HCT116 (cell line): Measurements from ENCODE around the gene PDE4C. TPM values are rescaled to one million over a fixed set of nuclear protein-coding genes. Genes with fewer than 3 reads are reported as not detected.

Experiments
- ATAC-seq: fragments of 200-7000 bp; cut with Tn5 transposase; 2 replicates; pipeline ENCODE4 v1.9.1; 2020; ENCODE audit warnings: mild to moderate bottlenecking, moderate library complexity
- BruUV-seq: library from RNA; stranded (reverse); fragments of 400-500 nt; replicated peaks from 2 replicates; lab custom pipeline; 2021; lab: Mats Ljungman, UMichigan
- CTCF ChIA-PET: fragments of 300-600 bp; sonication (Branson Sonifier 250); formaldehyde crosslinking; loops from one replicate; lab custom pipeline; 2021; ENCODE audit warnings: antibody characterized with exemption; lab: Charles Lee
- POLR2A ChIA-PET: fragments of 300-600, 350-600 bp; sonication (Branson Sonifier 250); formaldehyde crosslinking; loops from one replicate; lab custom pipeline; 2021; ENCODE audit warnings: antibody characterized with exemption; lab: Charles Lee
- RAD21 ChIA-PET, 2 experiments: fragments of 300-600 bp; sonication (Branson Sonifier 250); formaldehyde crosslinking; loops; one replicate each; lab custom pipeline; 2023; ENCODE audit warnings: low total read pairs in 2 of 2; ENCODE audit not compliant: uncharacterized antibody in 2 of 2, unreplicated experiment in 2 of 2, low non-redundant PET in 1 of 2; lab: Charles Lee
- DNase-seq: peaks from one replicate; pipeline ENCODE4 v3.0.0-alpha.2; 2010; ENCODE audit warnings: low read depth, low spot score
- H2AFZ ChIP-seq: fragments of 200-600 bp; shearing (Covaris generic), sonication (generic); 2 replicates; pipeline ENCODE4 v1.6.1; 2017; ENCODE audit warnings: low read depth, mixed run types, mixed read lengths, antibody characterized with exemption, low read length; ENCODE audit not compliant: poor library complexity, severe bottlenecking
- H3K27ac ChIP-seq: 2 replicates; pipeline ENCODE4 v1.5.1; 2012; ENCODE audit warnings: low read depth, low read length
- H3K27me3 ChIP-seq: fragments of 200-600 bp; sonication (generic); 2 replicates; pipeline ENCODE4 v1.6.1; 2016; ENCODE audit warnings: mixed run types, low read length, mixed read lengths; ENCODE audit not compliant: insufficient read depth
- H3K36me3 ChIP-seq, 2 experiments: fragments of 200-500 bp in 1 of 2; fragments of 200-600 bp in 1 of 2; sonication (Bioruptor generic) in 1 of 2; sonication (generic) in 1 of 2; 2 replicates each; pipeline versions ENCODE4 v1.5.1 to v1.6.1; 2014 to 2016; ENCODE audit warnings: low read length in 2 of 2, inconsistent platforms in 1 of 2, mixed read lengths in 1 of 2, mixed run types in 1 of 2; ENCODE audit not compliant: insufficient read depth in 2 of 2, control insufficient read depth in 1 of 2
- H3K4me1 ChIP-seq, 2 experiments: fragments of 200-600 bp in 1 of 2; sonication (generic) in 1 of 2; 2 replicates each; pipeline versions ENCODE4 v1.5.1 to v1.6.1; 2012 to 2017; ENCODE audit warnings: low read length in 2 of 2, inconsistent platforms in 1 of 2, mild to moderate bottlenecking in 1 of 2, mixed read lengths in 1 of 2, mixed run types in 1 of 2, moderate library complexity in 1 of 2; ENCODE audit not compliant: insufficient read depth in 2 of 2, control insufficient read depth in 1 of 2
- H3K4me2 ChIP-seq: fragments of 200-600 bp; sonication (generic); 2 replicates; pipeline ENCODE4 v1.6.1; 2017; ENCODE audit warnings: mixed run types, low read length, mixed read lengths
- H3K4me3 ChIP-seq, 2 experiments: fragments of 200-600 bp in 1 of 2; sonication (generic) in 1 of 2; replicated peaks in 1 of 2; 2 replicates each; pipeline ENCODE4 v1.5.1; 2011 to 2016; ENCODE audit warnings: low read length in 2 of 2, control low read depth in 1 of 2, low read depth in 1 of 2, mild to moderate bottlenecking in 1 of 2, mixed read lengths in 1 of 2, mixed run types in 1 of 2
- H3K79me2 ChIP-seq: fragments of 200-600 bp; sonication (generic); 2 replicates; pipeline ENCODE4 v1.6.1; 2017; ENCODE audit warnings: mild to moderate bottlenecking, mixed run types, low read length, moderate library complexity, mixed read lengths; ENCODE audit not compliant: insufficient read depth
- H3K9ac ChIP-seq: fragments of 200-600 bp; sonication (generic); 2 replicates; pipeline ENCODE4 v1.6.1; 2016; ENCODE audit warnings: low read length, mixed read lengths
- H3K9me2 ChIP-seq: fragments of 200-600 bp; sonication (generic), shearing (Covaris generic); 2 replicates; pipeline ENCODE4 v1.6.1; 2017; ENCODE audit warnings: mixed run types, mild to moderate bottlenecking, moderate library complexity; ENCODE audit not compliant: insufficient read depth
- H3K9me3 ChIP-seq, 2 experiments: fragments of 200-500 bp in 1 of 2; fragments of 200-600 bp in 1 of 2; sonication (Bioruptor generic) in 1 of 2; sonication (generic) in 1 of 2; 2 replicates each; pipeline ENCODE4 v1.6.1; 2014 to 2017; ENCODE audit warnings: low read length in 2 of 2, mixed read lengths in 2 of 2, inconsistent platforms in 1 of 2, low read depth in 1 of 2, mild to moderate bottlenecking in 1 of 2, mixed run types in 1 of 2, moderate library complexity in 1 of 2; ENCODE audit not compliant: control insufficient read depth in 1 of 2, insufficient read depth in 1 of 2
- H4K20me1 ChIP-seq: fragments of 200-600 bp; sonication (generic), shearing (Covaris generic); 2 replicates; pipeline ENCODE4 v1.6.1; 2017; ENCODE audit warnings: mixed run types, mild to moderate bottlenecking, moderate library complexity; ENCODE audit not compliant: insufficient read depth
- CBX3 ChIP-seq: IDR thresholded peaks from 2 replicates; pipeline ENCODE4 v1.6.1; 2012; ENCODE audit warnings: low read depth
- JUND ChIP-seq: IDR thresholded peaks from 2 replicates; pipeline ENCODE4 v1.6.1; 2012
- REST ChIP-seq: IDR thresholded peaks from 2 replicates; pipeline ENCODE4 v1.6.1; 2012; ENCODE audit warnings: low read depth
- YY1 ChIP-seq: IDR thresholded peaks from 2 replicates; pipeline ENCODE4 v1.6.1; 2011; ENCODE audit warnings: low read length, low read depth, moderate library complexity, mild to moderate bottlenecking; ENCODE audit not compliant: insufficient replicate concordance; ENCODE audit errors: extremely low read depth
- ZNF274 ChIP-seq: fragments of 200-500 bp; sonication (Bioruptor generic); IDR thresholded peaks from 2 replicates; pipeline ENCODE4 v1.6.1; 2014; ENCODE audit warnings: mild to moderate bottlenecking, low read depth, low read length, inconsistent platforms
- intact Hi-C: fragments of 100-400 bp; cut with micrococcal nuclease; formaldehyde crosslinking; loops from 2 replicates; pipeline ENCODE4 v1.10.0; 2022
- total RNA-seq: library from RNA; stranded (reverse); gene quantifications from one replicate; pipeline ENCODE4 v1.2.1, GENCODE V29; 2021; ENCODE audit not compliant: unreplicated experiment

The PDE4C gene
- total RNA-seq, 1 experiment from 2014 or later: 1.5 TPM

- ChIA-PET RAD21 (no interaction called here), CTCF (no interaction called here), POLR2A (interaction anchor here (0.8 kb wide), 1 partner anchor 41 kb away, joined by 3 read pairs; the partner anchor contains the start of gene MPV17L2)
- ATAC-seq: peak; percentile 54; the same call in 1 of the 2 replicates
- no peak overlapping the region for H2AFZ ChIP-seq
- H3K9ac ChIP-seq: no peak overlapping the region
- H3K4me1 ChIP-seq: peaks cover 2 to 16% of the 10 kb centered on the region in 2 experiments; a peak in 2 of 4 replicates
- no peaks in the 10 kb centered on the region for H3K9me2 ChIP-seq
- no peaks in the 10 kb centered on the region for H3K9me3 ChIP-seq
- TF ChIP-seq JUND: no peak
- TF ChIP-seq YY1: no peak
- TF ChIP-seq CBX3: no peak
- no peak for TF ChIP-seq ZNF274
- TF ChIP-seq REST: peak; percentile 81
- H3K4me2 ChIP-seq: no peak overlapping the region
- DNase-seq: no peak
- no peaks in the 10 kb centered on the region for H3K36me3 ChIP-seq
- H4K20me1 ChIP-seq: no peaks in the 10 kb centered on the region
- no peak overlapping the region for H3K27ac ChIP-seq
- no peak overlapping the region for H3K4me3 ChIP-seq
- H3K27me3 ChIP-seq: peaks cover 5% of the 10 kb centered on the region; the same call in 1 of the 2 replicates
- BruUV-seq: no TSS peak
- intact Hi-C loops: no loop called here
- no peaks in the 10 kb centered on the region for H3K79me2 ChIP-seq
Observed at GRCh38 chr19:18233224-18233825, 7.1 kb upstream of the PDE4C start.
